GM19193 (cell line): ENCODE data around the gene CACFD1.
A peak's percentile ranks its signal among the peaks of the same experiment; 100 is the strongest.

ENCODE experiments used
- POLR2A ChIP-seq: IDR thresholded peaks from 4 replicates; pipeline ENCODE4 v1.6.1; 2011; ENCODE audit not compliant: insufficient read depth, insufficient read length; ENCODE audit errors: extremely low read depth

CACFD1 gene

DNA sequence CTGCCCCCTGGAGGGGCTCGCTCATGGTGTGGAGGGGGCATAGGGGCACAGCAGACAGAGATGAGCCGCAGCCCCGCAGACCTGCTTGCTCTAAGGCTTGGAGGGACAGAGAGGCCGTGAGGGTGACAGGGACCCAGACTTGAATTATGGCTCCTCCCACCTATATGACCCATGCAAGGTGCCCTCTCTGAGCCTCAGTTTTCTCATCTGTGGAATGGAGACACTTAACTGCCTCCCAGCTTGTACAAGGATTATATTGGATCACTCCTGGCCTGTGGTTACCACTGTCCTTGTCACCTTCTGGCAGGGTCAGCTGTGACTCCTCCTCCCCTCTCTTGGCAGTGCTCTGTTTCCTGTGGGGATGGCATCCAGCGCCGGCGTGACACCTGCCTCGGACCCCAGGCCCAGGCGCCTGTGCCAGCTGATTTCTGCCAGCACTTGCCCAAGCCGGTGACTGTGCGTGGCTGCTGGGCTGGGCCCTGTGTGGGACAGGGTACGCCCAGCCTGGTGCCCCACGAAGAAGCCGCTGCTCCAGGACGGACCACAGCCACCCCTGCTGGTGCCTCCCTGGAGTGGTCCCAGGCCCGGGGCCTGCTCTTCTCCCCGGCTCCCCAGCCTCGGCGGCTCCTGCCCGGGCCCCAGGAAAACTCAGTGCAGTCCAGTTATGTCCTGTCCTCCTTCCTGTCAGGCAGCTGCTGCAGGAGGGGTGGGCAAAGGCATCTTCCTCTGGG, 4.7 kb upstream of the CACFD1 start:
- TF ChIP-seq POLR2A = no peak

DNA sequence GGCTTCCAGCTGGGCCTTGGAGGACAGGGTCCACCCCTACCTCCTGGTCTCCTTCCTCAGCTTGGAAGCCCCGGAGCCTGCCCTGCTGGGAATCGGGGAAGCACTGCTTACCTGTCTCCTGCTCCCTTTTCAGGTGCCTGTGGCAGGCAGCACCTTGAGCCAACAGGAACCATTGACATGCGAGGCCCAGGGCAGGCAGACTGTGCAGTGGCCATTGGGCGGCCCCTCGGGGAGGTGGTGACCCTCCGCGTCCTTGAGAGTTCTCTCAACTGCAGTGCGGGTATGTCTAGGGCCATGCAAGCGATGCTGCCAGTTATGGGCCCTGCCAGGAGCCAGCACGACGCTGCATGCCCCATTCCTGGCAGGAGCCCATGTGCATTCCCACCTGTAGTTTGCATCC, 3.8 kb upstream of the CACFD1 start:
- no peak for TF ChIP-seq POLR2A

DNA sequence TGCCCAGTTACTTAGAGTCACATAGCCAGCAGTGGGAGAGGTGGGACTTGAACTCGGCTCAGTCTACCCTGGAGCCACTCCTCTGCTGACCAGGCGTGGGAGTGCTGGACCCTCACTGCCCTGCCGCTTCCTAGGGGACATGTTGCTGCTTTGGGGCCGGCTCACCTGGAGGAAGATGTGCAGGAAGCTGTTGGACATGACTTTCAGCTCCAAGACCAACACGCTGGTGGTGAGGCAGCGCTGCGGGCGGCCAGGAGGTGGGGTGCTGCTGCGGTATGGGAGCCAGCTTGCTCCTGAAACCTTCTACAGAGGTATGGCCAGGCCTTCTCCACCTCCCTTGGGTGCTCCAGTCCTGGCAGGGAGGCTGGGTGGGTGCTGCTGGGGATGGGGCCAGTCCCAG, 3.4 kb upstream of the CACFD1 start:
- no peak for TF ChIP-seq POLR2A

DNA sequence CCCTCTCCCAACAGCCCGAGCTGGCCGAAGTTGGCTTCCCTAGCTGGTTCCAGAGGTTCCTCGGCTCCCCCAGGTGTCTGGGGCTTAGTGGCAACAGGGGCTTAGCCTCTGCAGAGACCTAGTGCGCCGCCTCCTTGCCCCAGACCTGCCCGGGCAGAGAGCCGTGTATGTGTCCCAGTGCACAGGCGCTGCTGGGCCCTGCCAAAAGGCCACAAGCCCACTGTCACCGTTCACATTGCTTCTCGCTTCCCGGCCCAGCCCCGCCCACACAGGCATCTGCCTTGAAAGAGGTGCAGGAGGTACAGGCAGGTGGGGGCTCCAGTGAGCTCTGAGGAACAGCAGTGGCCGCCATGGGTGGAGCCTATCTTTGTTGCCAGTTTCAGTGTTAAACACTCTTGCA, 2.5 kb upstream of the CACFD1 start:
- no peak for TF ChIP-seq POLR2A

DNA sequence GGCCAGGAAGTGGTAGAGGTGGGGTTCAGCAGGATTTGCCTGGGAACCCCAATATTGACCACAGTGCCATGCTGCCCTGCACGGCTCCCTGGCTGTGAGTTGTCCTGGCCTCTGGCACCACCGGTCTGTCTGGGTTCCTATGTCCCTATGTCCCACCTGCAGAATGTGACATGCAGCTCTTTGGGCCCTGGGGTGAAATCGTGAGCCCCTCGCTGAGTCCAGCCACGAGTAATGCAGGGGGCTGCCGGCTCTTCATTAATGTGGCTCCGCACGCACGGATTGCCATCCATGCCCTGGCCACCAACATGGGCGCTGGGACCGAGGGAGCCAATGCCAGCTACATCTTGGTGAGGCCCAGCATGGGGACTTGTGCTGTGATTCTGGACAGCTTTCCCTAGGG, 2.0 kb upstream of the CACFD1 start:
- no peak for TF ChIP-seq POLR2A

DNA sequence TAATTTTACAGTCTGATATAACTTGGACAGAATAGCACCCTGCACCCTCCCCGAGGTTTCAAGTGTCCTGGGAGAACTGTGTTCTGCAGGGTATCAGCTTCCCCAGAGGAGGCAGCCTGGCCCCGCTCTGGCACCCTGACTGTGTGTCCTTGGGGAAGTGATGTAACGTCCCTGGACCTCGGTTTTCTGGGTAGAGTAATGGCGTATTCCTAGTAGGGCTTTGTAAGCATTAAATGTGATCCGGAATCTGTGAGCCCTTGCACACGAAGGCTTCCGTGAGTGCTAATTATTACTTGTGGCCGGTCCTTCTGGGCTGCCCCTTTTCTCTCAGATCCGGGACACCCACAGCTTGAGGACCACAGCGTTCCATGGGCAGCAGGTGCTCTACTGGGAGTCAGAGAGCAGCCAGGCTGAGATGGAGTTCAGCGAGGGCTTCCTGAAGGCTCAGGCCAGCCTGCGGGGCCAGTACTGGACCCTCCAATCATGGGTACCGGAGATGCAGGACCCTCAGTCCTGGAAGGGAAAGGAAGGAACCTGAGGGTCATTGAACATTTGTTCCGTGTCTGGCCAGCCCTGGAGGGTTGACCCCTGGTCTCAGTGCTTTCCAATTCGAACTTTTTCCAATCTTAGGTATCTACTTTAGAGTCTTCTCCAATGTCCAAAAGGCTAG, 1.0 kb upstream of the CACFD1 start:
- no peak for TF ChIP-seq POLR2A

DNA sequence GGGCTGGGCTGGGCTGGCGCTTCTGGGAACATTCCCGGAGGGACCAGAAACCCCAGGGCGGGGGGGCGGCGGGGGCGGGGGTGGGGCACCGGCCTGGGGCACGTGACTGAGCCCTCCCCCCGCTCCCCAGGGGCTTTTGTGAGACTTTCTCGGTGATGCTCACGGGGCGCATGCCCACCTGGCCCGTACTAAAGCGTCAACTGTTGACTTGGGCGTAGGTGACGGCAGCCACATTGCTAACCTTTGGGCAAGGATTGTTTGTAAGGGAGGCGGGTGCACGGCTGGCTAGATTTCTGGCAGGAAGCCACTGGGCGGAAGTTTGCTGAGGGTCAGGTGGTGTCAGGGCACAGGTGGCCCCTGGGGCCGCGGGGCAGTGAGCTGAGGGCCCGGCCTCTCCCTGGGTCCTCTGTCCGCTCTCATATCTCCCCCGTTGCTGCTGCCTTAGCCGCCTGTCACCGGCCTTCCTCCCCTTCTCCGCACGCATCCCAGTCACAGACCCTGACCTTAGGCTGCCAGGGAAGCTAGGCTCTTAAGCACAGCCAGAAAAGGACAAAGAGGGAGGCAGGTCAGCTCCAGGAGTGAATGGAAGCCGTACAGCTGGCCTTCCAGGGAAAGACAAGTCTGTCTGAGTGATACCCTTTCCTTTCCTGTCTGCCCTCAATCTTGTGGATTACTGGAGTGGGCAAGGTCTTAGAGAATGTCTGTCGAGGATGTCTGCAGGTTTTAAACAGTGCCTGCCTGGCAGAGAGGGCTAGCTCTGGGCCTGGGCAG, 812 bp downstream of the CACFD1 start:
- TF ChIP-seq POLR2A = no peak

DNA sequence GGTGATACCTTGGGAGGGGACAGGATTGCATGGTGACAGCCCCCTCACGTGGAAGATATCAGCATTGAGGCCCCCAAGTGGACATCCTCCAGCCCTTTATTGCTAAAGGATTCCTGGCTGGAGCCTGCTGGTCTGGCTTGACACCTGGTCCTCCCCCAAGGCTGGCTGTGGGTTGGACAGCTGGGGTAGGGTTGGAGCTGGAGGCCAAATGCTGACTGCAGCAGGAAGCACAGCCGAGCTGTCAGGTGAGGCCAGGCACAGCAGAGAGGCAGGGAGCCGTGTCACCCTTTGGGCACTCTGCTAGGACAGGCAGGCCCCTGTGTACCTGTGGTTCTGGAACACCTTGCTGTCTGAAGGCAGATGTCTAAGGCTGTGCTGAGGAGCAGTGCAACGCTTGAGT, 2.2 kb downstream of the CACFD1 start:
- TF ChIP-seq POLR2A = no peak

DNA sequence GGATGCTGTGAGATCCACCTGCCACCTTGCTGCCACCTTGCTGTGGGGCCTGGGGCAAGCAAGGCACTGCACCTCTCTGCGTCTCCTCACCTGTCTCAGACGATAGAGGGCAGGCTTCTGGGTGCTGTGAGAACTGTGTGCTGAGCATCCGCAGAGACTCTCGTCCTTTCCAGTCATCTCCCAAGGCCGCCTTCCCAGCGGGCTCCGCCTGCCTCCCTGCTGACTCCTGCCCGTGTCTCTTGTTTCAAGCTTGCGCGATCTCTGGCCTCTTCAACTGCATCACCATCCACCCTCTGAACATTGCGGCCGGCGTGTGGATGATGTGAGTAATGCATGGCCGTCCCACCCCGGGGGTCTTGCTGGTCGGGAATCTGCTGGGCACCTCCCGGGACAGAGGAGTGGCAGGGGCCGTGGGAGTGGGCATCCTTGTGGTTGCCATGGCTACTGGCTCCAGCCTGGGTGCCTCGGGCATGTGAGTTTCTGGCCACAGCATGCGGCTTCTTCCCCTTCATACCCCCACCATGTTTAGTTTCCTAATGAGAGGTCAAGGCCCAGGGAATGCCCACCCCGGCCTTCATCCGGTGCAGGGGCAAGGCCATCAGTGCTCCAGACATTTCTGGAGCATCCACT, 3.6 kb downstream of the CACFD1 start:
- no peak for TF ChIP-seq POLR2A

DNA sequence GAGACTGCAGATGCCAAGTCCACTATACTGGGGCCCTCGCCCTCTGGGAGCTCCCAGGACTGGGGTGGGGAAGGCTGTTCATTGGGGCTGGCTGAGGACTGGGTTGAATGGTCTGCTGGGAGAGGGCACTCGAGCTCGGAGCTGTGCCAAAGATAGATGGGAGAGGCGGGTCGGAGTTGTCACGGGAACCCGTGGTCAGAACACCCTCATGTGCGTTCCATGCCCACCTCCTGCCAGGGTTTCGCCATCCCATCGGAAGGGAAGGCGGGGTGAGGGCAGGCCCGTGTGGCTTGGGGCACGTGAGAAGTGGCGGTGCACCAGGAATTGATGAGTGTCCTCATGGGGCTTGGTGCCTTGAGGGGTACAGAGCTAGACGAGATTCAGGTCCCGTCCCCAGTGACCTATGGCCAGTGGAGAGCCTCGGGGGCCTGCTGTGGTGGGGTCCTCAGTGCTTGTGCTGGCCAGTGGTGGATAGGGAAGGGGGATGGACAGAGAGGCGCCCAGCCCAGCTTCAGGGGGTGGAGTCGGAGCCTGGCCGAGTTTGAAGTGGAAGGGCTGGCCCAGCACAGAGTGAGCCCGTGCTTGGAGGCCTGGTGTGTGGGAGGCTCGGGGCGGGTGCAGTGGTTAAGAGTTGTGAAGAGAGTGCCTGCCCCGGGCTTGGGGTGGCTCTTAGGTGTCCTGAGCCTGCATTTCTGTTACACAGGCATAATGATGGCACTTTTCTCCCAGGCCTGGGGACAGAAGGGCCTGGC, 4.3 kb downstream of the CACFD1 start:
- TF ChIP-seq POLR2A = no peak

DNA sequence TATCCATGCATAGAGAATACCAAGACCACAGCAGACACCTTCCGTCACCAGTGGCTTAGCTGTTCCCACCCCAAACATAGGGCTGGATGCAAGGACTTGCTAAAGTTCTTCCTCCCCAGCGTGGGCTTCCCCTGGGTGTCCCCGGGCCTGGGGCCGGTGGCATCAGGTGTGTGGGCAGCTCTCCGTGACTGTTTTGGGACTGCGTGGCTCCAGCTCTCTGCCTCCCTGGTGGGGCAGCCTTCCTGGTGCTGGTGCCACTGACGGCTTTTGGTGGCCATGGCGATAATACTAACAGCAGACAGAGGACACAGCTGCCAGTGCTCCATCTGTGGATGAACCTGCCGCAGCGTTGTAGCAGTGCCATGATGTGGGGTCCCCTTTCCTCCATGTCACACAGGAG, 4.9 kb downstream of the CACFD1 start:
- TF ChIP-seq POLR2A = no peak

DNA sequence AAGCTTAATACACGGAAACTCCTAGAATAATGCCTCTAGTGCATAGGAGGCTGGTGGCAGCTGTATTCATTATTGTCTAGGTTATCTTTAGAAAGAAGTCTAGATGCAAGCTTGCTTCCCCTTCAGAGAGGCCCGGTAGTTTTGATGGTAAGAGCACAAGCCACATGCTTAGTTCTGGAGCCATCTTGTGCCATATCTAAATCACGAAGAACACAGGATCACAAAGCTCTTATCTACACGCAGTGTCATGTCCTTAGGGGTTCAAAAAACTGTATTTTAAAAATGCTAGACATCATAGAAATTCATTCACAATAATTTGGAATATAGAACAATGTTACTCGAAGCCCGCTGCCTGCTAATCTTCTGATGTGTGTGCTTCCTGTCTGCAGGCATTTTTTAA, 6.2 kb downstream of the CACFD1 start:
- TF ChIP-seq POLR2A = no peak

DNA sequence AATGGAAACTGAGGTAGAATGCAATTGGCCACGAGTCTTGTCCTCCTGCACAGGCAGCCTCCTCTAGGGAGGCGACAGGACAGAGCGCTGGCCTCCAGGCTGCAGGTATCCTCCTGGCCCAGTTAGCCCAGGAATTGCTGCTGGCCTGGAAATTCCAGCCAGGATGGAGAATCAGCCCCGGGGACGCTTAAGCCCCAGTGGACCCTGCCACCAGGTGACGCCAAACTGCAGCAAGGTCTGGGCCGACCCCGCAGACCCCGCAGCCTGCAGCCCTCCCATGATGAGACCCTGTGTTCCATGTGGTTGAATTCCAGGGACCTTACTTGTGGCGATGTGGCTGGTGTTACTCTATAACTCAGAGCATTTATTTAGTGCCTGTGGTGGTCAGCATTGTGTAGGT, 7.3 kb downstream of the CACFD1 start:
- peak; percentile 8 for TF ChIP-seq POLR2A

DNA sequence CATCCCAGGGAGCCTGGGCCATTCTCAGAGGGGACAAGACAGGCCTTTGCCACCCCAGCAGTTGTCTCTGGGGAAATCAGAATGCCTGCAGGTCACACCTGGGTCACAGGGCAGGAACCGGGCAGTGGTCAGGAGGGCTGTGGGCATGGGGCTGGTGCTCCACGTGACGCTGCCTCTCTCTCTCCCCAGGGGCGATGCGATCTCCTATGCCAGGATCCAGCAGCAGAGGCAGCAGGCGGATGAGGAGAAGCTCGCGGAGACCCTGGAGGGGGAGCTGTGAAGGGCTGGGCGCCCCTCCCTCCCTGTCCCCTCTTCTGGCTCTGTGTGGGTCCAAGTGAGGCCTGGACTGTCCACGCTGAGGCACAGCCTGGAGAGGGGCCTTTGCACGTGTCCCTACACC, 8.6 kb downstream of the CACFD1 start:
- TF ChIP-seq POLR2A = no peak

DNA sequence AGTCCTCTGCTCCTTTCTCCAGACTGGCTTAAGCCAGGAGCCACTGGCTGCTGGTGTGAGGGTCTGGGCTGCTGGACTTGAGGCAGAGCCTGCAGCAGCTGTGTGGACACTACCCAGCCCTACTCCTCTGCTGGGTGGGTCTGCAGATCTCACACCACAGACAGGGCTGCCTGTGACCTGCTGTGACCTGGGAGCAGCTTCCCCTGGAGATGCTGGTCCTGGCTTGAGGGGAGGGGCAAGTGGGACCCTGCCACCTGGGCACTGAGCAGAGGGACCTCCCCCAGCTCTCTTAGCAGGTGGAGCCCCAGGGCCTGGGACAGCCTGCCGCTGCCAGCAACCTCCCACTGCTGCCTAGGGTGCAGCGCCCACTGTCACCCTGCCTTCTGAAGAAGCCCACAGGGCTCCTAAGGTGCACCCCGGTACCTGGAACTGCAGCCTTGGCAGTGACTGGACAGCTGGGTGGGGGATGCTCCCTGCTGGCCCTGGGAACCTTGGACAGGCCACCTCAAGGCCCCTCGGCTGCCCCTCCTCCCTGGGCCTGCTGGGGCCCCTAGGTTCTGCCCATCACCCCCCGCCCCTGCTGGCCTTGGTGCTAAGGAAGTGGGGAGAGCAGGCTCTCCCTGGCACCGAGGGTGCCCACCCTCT, 9.1 kb downstream of the CACFD1 start:
- no peak for TF ChIP-seq POLR2A

DNA sequence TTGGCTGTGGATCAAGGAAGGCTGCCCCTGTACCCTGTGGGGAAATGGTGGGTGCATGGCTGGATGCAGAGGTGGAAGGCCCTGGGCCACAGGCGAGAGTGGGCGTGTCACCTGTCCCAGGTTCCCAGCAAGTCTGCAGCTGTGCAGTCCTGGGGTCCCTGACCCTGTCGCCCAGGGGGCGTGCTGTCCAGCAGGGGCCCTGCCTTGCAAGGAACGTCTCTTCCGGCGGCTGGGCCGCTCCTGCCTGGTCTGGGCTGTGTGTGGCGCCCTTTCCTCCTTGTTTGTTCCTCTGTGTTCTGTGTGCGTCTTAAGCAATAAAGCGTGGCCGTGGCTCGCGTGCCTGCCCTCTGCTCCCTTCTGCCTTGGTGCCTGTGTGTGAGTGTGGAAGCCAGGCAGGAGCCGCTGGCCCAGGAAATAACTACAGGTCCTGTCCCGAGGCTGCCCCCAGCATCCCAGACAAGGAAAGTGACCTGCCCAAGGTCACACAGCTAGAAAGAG, 10.7 kb downstream of the CACFD1 start:
- TF ChIP-seq POLR2A = peak; percentile 22
